ENCODE results near the gene SP3. TPM values are rescaled to one million over a fixed set of nuclear protein-coding genes. Genes with fewer than 3 reads are reported as not detected.
A peak's percentile ranks its signal among the peaks of the same experiment; 100 is the strongest.

The SP3 gene
- total and polyA plus RNA-seq, 2 experiments from 2014 or later = 24.1 to 110 TPM

- no peaks in the 10 kb centered on the region for H3K79me2 ChIP-seq (replicated peaks; ENCODE audit: insufficient read depth)
- TF ChIP-seq EZH2 (IDR thresholded peaks at IDR 0.05; ENCODE audit: low read depth, unreplicated experiment) = no peak
- no peak for TF ChIP-seq JUNB (IDR thresholded peaks at IDR 0.05; ENCODE audit: unreplicated experiment)
- H3K27me3 ChIP-seq (ENCODE audit: insufficient read depth) = no peaks in the 10 kb centered on the region
- no peak for DNase-seq (ENCODE audit: low spot score)
- H2AFZ ChIP-seq = peak overlapping the region; percentile 60; the same call in 1 of the 2 replicates
- ATAC-seq = peak; percentile 79
- no peak overlapping the region for H3K4me3 ChIP-seq
- H4K20me1 ChIP-seq (replicated peaks; ENCODE audit: insufficient read depth) = no peaks in the 10 kb centered on the region
- no peaks in the 10 kb centered on the region for H3K36me3 Mint-ChIP-seq (ENCODE audit: low read depth)
- H3K27ac Mint-ChIP-seq = no peak overlapping the region
- no peaks in the 10 kb centered on the region for H3K27me3 Mint-ChIP-seq (ENCODE audit: insufficient read depth, low read depth, poor library complexity)
- H3K36me3 ChIP-seq (ENCODE audit: insufficient read depth) = no peaks in the 10 kb centered on the region
- H3F3A ChIP-seq (replicated peaks; ENCODE audit: low read depth) = no peaks in the 10 kb centered on the region
- no peaks in the 10 kb centered on the region for H3K9me3 Mint-ChIP-seq
- H3K4me1 Mint-ChIP-seq = peaks cover 12% of the 10 kb centered on the region
- no peak overlapping the region for H3K27ac ChIP-seq (ENCODE audit: low read depth)
- H3K4me3 Mint-ChIP-seq = no peak overlapping the region
- H3K9me2 ChIP-seq (ENCODE audit: insufficient read depth) = no peaks in the 10 kb centered on the region
- H3K4me2 ChIP-seq = no peak overlapping the region
- peaks cover 13% of the 10 kb centered on the region; the same call in 1 of the 2 replicates for H3K4me1 ChIP-seq (ENCODE audit: insufficient read depth)
Measured at GRCh38 chr2:173982918-173983317, 17.7 kb upstream of the SP3 start.

DNA sequence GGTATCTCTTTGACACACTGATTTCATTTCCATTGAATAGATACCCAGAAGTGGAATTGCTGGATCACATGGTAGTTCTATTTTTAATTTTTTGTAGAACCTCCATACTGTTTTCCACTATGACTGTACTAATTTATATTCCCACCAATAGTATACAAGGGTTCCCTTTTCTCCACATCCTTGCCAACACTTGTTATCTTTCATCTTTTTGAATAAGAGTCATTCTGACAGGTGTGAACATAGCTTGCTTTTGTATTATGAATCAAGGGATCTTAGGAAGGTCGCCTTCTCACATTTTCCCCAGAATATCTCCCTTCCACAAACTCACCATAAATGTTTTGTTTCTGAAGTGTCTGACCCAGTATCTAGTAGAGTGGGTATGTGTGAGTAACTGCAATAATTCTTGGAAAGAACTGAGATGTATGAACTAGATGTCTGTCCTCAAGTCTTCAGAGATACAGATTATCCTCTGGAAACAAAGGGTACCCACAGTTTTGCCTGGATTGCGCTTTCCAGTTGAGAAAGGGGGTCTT is 17.1 kb upstream of the SP3 start:
- Histone ChIP-seq H3F3A (replicated peaks; ENCODE audit: low read depth) (no peaks in the 10 kb centered on the region), H3K4me3 (no peak overlapping the region), H3K4me1 (ENCODE audit: insufficient read depth) (peaks cover 13% of the 10 kb centered on the region; the same call in 1 of the 2 replicates), H3K36me3 (ENCODE audit: insufficient read depth) (no peaks in the 10 kb centered on the region), H3K27me3 (ENCODE audit: insufficient read depth) (no peaks in the 10 kb centered on the region), H3K4me2 (no peak overlapping the region), H3K79me2 (replicated peaks; ENCODE audit: insufficient read depth) (no peaks in the 10 kb centered on the region), H2AFZ (peak overlapping the region; percentile 60; the same call in 1 of the 2 replicates), H3K9me2 (ENCODE audit: insufficient read depth) (no peaks in the 10 kb centered on the region), H3K27ac (ENCODE audit: low read depth) (no peak overlapping the region), H4K20me1 (replicated peaks; ENCODE audit: insufficient read depth) (no peaks in the 10 kb centered on the region)
- DNase-seq (ENCODE audit: low spot score) (no peak), ATAC-seq (no peak)
- H3K9me3 Mint-ChIP-seq = no peaks in the 10 kb centered on the region
- H3K27ac Mint-ChIP-seq = peak overlapping the region; percentile 26; the same call in 1 of the 2 replicates
- H3K4me3 Mint-ChIP-seq = no peak overlapping the region
- H3K36me3 Mint-ChIP-seq (ENCODE audit: low read depth) = no peaks in the 10 kb centered on the region
- no peaks in the 10 kb centered on the region for H3K27me3 Mint-ChIP-seq (ENCODE audit: insufficient read depth, low read depth, poor library complexity)
- peaks cover 12% of the 10 kb centered on the region for H3K4me1 Mint-ChIP-seq
- TF ChIP-seq STAT1 (IDR thresholded peaks at IDR 0.05; ENCODE audit: unreplicated experiment) = no peak
- TF ChIP-seq EZH2phosphoT487 (IDR thresholded peaks at IDR 0.05; ENCODE audit: unreplicated experiment) = no peak
- no peak for TF ChIP-seq NANOG (IDR thresholded peaks at IDR 0.05; ENCODE audit: borderline replicate concordance)
- no peak for TF ChIP-seq POLR2AphosphoS5 (IDR thresholded peaks at IDR 0.05; ENCODE audit: low read depth)
- TF ChIP-seq CREB1 (CRISPR knock-in tag; IDR thresholded peaks at IDR 0.05; ENCODE audit: low read depth) = no peak
- no peak for TF ChIP-seq ZNF331 (CRISPR knock-in tag; IDR thresholded peaks at IDR 0.05; ENCODE audit: low read depth)
- no peak for TF ChIP-seq ZNF114 (CRISPR knock-in tag; IDR thresholded peaks at IDR 0.05)
- no peak for TF ChIP-seq EZH2 (IDR thresholded peaks at IDR 0.05; ENCODE audit: low read depth, unreplicated experiment)
- TF ChIP-seq JUNB (IDR thresholded peaks at IDR 0.05; ENCODE audit: unreplicated experiment) = no peak
- TF ChIP-seq, protein P1, sequence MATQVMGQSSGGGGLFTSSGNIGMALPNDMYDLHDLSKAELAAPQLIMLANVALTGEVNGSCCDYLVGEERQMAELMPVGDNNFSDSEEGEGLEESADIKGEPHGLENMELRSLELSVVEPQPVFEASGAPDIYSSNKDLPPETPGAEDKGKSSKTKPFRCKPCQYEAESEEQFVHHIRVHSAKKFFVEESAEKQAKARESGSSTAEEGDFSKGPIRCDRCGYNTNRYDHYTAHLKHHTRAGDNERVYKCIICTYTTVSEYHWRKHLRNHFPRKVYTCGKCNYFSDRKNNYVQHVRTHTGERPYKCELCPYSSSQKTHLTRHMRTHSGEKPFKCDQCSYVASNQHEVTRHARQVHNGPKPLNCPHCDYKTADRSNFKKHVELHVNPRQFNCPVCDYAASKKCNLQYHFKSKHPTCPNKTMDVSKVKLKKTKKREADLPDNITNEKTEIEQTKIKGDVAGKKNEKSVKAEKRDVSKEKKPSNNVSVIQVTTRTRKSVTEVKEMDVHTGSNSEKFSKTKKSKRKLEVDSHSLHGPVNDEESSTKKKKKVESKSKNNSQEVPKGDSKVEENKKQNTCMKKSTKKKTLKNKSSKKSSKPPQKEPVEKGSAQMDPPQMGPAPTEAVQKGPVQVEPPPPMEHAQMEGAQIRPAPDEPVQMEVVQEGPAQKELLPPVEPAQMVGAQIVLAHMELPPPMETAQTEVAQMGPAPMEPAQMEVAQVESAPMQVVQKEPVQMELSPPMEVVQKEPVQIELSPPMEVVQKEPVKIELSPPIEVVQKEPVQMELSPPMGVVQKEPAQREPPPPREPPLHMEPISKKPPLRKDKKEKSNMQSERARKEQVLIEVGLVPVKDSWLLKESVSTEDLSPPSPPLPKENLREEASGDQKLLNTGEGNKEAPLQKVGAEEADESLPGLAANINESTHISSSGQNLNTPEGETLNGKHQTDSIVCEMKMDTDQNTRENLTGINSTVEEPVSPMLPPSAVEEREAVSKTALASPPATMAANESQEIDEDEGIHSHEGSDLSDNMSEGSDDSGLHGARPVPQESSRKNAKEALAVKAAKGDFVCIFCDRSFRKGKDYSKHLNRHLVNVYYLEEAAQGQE (IDR thresholded peaks at IDR 0.05; ENCODE audit: unreplicated experiment) = no peak
- TF ChIP-seq ZNF462 (CRISPR knock-in tag; IDR thresholded peaks at IDR 0.05) = no peak

All from GM23338 (cell line).